ENCODE data around the gene VIPAS39.

DNA sequence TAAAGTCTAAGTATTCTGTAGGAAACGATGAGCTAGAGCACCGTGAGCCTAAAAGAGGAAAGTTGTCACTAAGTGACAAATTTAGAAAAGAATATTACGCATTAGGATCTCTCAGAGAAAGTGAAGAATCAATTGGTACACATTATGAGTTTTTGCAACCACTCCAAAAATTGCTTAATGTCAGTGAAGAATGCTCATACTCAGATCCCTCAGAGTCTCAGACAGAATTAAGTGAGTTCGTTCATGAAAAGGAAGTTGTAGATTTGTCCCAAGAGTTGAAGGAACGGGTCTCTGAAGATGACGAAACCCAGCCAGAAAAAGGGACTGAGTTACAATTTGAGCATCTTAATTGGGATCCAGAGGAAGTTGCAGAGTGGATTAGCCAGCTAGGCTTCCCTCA lies 78.7 kb downstream of the VIPAS39 start:
- TF ChIP-seq, protein P1, sequence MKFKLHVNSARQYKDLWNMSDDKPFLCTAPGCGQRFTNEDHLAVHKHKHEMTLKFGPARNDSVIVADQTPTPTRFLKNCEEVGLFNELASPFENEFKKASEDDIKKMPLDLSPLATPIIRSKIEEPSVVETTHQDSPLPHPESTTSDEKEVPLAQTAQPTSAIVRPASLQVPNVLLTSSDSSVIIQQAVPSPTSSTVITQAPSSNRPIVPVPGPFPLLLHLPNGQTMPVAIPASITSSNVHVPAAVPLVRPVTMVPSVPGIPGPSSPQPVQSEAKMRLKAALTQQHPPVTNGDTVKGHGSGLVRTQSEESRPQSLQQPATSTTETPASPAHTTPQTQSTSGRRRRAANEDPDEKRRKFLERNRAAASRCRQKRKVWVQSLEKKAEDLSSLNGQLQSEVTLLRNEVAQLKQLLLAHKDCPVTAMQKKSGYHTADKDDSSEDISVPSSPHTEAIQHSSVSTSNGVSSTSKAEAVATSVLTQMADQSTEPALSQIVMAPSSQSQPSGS (CRISPR knock-in tag; IDR thresholded peaks at IDR 0.05) = no peak
- TF ChIP-seq SIN3B (IDR thresholded peaks at IDR 0.05; ENCODE audit: low read depth) (no peak), JUN (IDR thresholded peaks at IDR 0.05; ENCODE audit: borderline replicate concordance, low read depth, low read length) (no peak), JUN (CRISPR knock-in tag; IDR thresholded peaks at IDR 0.05; ENCODE audit: borderline replicate concordance) (no peak), TFAM (CRISPR knock-in tag; conservative IDR thresholded peaks at IDR 0.05) (no peak), EP300 (IDR thresholded peaks at IDR 0.05; ENCODE audit: low read length) (no peak), KLF1 (tag; IDR thresholded peaks at IDR 0.05) (no peak), RFX7 (CRISPR knock-in tag; IDR thresholded peaks at IDR 0.05) (no peak), ZSCAN29 (IDR thresholded peaks at IDR 0.05) (no peak)
- TF ChIP-seq, protein P2, sequence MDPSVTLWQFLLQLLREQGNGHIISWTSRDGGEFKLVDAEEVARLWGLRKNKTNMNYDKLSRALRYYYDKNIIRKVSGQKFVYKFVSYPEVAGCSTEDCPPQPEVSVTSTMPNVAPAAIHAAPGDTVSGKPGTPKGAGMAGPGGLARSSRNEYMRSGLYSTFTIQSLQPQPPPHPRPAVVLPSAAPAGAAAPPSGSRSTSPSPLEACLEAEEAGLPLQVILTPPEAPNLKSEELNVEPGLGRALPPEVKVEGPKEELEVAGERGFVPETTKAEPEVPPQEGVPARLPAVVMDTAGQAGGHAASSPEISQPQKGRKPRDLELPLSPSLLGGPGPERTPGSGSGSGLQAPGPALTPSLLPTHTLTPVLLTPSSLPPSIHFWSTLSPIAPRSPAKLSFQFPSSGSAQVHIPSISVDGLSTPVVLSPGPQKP (CRISPR knock-in tag; IDR thresholded peaks at IDR 0.05) = no peak
- TF ChIP-seq, protein P3, sequence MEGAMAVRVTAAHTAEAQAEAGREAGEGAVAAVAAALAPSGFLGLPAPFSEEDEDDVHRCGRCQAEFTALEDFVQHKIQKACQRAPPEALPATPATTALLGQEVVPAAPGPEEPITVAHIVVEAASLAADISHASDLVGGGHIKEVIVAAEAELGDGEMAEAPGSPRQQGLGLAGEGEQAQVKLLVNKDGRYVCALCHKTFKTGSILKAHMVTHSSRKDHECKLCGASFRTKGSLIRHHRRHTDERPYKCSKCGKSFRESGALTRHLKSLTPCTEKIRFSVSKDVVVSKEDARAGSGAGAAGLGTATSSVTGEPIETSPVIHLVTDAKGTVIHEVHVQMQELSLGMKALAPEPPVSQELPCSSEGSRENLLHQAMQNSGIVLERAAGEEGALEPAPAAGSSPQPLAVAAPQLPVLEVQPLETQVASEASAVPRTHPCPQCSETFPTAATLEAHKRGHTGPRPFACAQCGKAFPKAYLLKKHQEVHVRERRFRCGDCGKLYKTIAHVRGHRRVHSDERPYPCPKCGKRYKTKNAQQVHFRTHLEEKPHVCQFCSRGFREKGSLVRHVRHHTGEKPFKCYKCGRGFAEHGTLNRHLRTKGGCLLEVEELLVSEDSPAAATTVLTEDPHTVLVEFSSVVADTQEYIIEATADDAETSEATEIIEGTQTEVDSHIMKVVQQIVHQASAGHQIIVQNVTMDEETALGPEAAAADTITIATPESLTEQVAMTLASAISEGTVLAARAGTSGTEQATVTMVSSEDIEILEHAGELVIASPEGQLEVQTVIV (CRISPR knock-in tag; IDR thresholded peaks at IDR 0.05; ENCODE audit: borderline replicate concordance) = no peak
- TF ChIP-seq, protein P4, sequence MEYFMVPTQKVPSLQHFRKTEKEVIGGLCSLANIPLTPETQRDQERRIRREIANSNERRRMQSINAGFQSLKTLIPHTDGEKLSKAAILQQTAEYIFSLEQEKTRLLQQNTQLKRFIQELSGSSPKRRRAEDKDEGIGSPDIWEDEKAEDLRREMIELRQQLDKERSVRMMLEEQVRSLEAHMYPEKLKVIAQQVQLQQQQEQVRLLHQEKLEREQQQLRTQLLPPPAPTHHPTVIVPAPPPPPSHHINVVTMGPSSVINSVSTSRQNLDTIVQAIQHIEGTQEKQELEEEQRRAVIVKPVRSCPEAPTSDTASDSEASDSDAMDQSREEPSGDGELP (CRISPR knock-in tag; IDR thresholded peaks at IDR 0.05; ENCODE audit: borderline replicate concordance) = no peak
